H9 (cell line): ENCODE results near the gene GLI2. TPM values are rescaled to one million over a fixed set of nuclear protein-coding genes. Genes with fewer than 3 reads are reported as not detected.
A peak's percentile ranks its signal among the peaks of the same experiment; 100 is the strongest.

Experiments used
- DNase-seq: peaks from one replicate; pipeline ENCODE4 v3.0.0-alpha.2; 2017
- H2AFZ ChIP-seq: one replicate; pipeline ENCODE4 v1.6.1; 2013; ENCODE audit warnings: mild to moderate bottlenecking, low read length, control low read depth, moderate library complexity
- H2AK5ac ChIP-seq: 2 replicates; pipeline ENCODE4 v1.6.1; 2013; ENCODE audit warnings: low read length, control low read depth, mixed read lengths; ENCODE audit not compliant: insufficient read length
- H2BK120ac ChIP-seq: one replicate; pipeline ENCODE4 v1.6.1; 2013; ENCODE audit warnings: low read depth, mild to moderate bottlenecking, low read length, control low read depth, inconsistent platforms; ENCODE audit not compliant: poor library complexity, severe bottlenecking
- H2BK12ac ChIP-seq: 2 replicates; pipeline ENCODE4 v1.6.1; 2013; ENCODE audit warnings: low read length, control low read depth, mixed read lengths, low read depth; ENCODE audit not compliant: insufficient read length
- H2BK15ac ChIP-seq: 2 replicates; pipeline ENCODE4 v1.6.1; 2013; ENCODE audit warnings: low read depth, low read length, control low read depth
- H2BK20ac ChIP-seq: one replicate; pipeline ENCODE4 v1.6.1; 2013; ENCODE audit warnings: low read depth, mild to moderate bottlenecking, low read length, control low read depth, inconsistent platforms; ENCODE audit not compliant: poor library complexity, severe bottlenecking
- H2BK5ac ChIP-seq: 2 replicates; pipeline ENCODE4 v1.6.1; 2013; ENCODE audit warnings: low read length, control low read depth, mixed read lengths; ENCODE audit not compliant: insufficient read length
- H3K14ac ChIP-seq: 2 replicates; pipeline ENCODE4 v1.6.1; 2013; ENCODE audit warnings: low read length, control low read depth; ENCODE audit not compliant: insufficient read depth
- H3K18ac ChIP-seq: 2 replicates; pipeline ENCODE4 v1.6.1; 2013; ENCODE audit warnings: low read depth, mild to moderate bottlenecking, mixed read lengths, low read length, control low read depth; ENCODE audit not compliant: insufficient read length
- H3K23ac ChIP-seq: 2 replicates; pipeline ENCODE4 v1.6.1; 2013; ENCODE audit warnings: low read length, control low read depth, mixed read lengths, low read depth; ENCODE audit not compliant: insufficient read length
- H3K23me2 ChIP-seq: 2 replicates; pipeline ENCODE4 v1.6.1; 2013; ENCODE audit warnings: low read depth, mild to moderate bottlenecking, mixed read lengths, low read length, control low read depth; ENCODE audit not compliant: insufficient read length, poor library complexity, severe bottlenecking
- H3K27ac ChIP-seq: 2 replicates; pipeline ENCODE4 v1.5.1; 2013; ENCODE audit warnings: low read length, control low read depth, mixed read lengths, low read depth; ENCODE audit not compliant: insufficient read length
- H3K27me3 ChIP-seq: 2 replicates; pipeline ENCODE4 v1.6.1; 2013; ENCODE audit warnings: low read length, control low read depth, inconsistent platforms; ENCODE audit not compliant: insufficient read depth
- H3K4ac ChIP-seq: 2 replicates; pipeline ENCODE4 v1.6.1; 2013; ENCODE audit warnings: low read depth, mild to moderate bottlenecking, control low read depth, inconsistent platforms, low read length, moderate library complexity
- H3K4me1 ChIP-seq: 2 replicates; pipeline ENCODE4 v1.6.1; 2013; ENCODE audit warnings: low read length, control low read depth, inconsistent platforms; ENCODE audit not compliant: insufficient read depth
- H3K4me2 ChIP-seq: 2 replicates; pipeline ENCODE4 v1.6.1; 2013; ENCODE audit warnings: low read length, control low read depth, mixed read lengths; ENCODE audit not compliant: insufficient read length, insufficient read depth
- H3K56ac ChIP-seq: 2 replicates; pipeline ENCODE4 v1.6.1; 2013; ENCODE audit warnings: low read depth, mild to moderate bottlenecking, mixed read lengths, low read length, control low read depth; ENCODE audit not compliant: insufficient read length
- H3K79me1 ChIP-seq: 2 replicates; pipeline ENCODE4 v1.6.1; 2013; ENCODE audit warnings: low read depth, mild to moderate bottlenecking, moderate library complexity, low read length, control low read depth, inconsistent platforms; ENCODE audit not compliant: insufficient read depth, poor library complexity, severe bottlenecking
- H3K79me2 ChIP-seq: 2 replicates; pipeline ENCODE4 v1.6.1; 2013; ENCODE audit warnings: low read length, control low read depth, inconsistent platforms; ENCODE audit not compliant: insufficient read depth
- H3K9ac ChIP-seq: 2 replicates; pipeline ENCODE4 v1.6.1; 2013; ENCODE audit warnings: low read length, control low read depth, mixed read lengths; ENCODE audit not compliant: insufficient read length; ENCODE audit errors: extremely low read depth
- H3K9me3 ChIP-seq: one replicate; pipeline ENCODE4 v1.6.1; 2013; ENCODE audit warnings: low read depth, low read length, inconsistent platforms; ENCODE audit not compliant: control insufficient read depth
- H3T11ph ChIP-seq: one replicate; pipeline ENCODE4 v1.6.1; 2013; ENCODE audit warnings: mild to moderate bottlenecking, low read length, control low read depth, inconsistent platforms
- H4K20me1 ChIP-seq: one replicate; pipeline ENCODE4 v1.6.1; 2013; ENCODE audit not compliant: control insufficient read depth, insufficient read length, insufficient read depth
- H4K5ac ChIP-seq: 2 replicates; pipeline ENCODE4 v1.6.1; 2013; ENCODE audit warnings: low read depth, mild to moderate bottlenecking, mixed read lengths, low read length, control low read depth; ENCODE audit not compliant: insufficient read length
- H4K8ac ChIP-seq: replicated peaks from 2 replicates; pipeline ENCODE4 v1.6.1; 2013; ENCODE audit warnings: low read length, control low read depth, mixed read lengths, low read depth; ENCODE audit not compliant: insufficient read length
- H4K91ac ChIP-seq: 2 replicates; pipeline ENCODE4 v1.6.1; 2013; ENCODE audit warnings: low read depth, mild to moderate bottlenecking, moderate library complexity, mixed read lengths, low read length, control low read depth; ENCODE audit not compliant: insufficient read length
- H3K27ac Mint-ChIP-seq, 3 experiments: 2 replicates in 2 of 3; 3 replicates in 1 of 3; pipeline ENCODE4 v1.8.0; 2020 to 2021; ENCODE audit warnings: mixed read lengths in 3 of 3, mild to moderate bottlenecking in 1 of 3, moderate library complexity in 1 of 3
- H3K27me3 Mint-ChIP-seq: 2 replicates; pipeline ENCODE4 v1.8.0; 2021; ENCODE audit warnings: low read depth, mild to moderate bottlenecking, moderate library complexity, mixed read lengths
- H3K36me3 Mint-ChIP-seq, 3 experiments: 2 replicates in 2 of 3; 3 replicates in 1 of 3; pipeline ENCODE4 v1.8.0; 2020 to 2021; ENCODE audit warnings: low read depth in 3 of 3, mixed read lengths in 3 of 3; ENCODE audit not compliant: insufficient read depth in 1 of 3
- H3K4me1 Mint-ChIP-seq, 2 experiments: 2 replicates each; pipeline ENCODE4 v1.8.0; 2020; ENCODE audit warnings: mixed read lengths in 2 of 2
- H3K4me3 Mint-ChIP-seq, 2 experiments: 2 replicates in 1 of 2; 3 replicates in 1 of 2; pipeline ENCODE4 v1.8.0; 2020 to 2021; ENCODE audit warnings: mild to moderate bottlenecking in 2 of 2, mixed read lengths in 2 of 2, moderate library complexity in 1 of 2
- H3K9me3 Mint-ChIP-seq, 2 experiments: 2 replicates in 1 of 2; 3 replicates in 1 of 2; pipeline ENCODE4 v1.8.0; 2020; ENCODE audit warnings: mild to moderate bottlenecking in 2 of 2, mixed read lengths in 2 of 2, moderate library complexity in 1 of 2
- CTCF ChIP-seq: fragments of 200-600 bp; sonication (generic); conservative IDR thresholded peaks from 3 replicates; pipeline ENCODE4 v1.8.0; 2021; ENCODE audit warnings: antibody characterized with exemption, mild to moderate bottlenecking
- WGBS: extraction: QIAGEN DNeasy Blood & Tissue Kit; methylation state at CpG from one replicate; pipeline ENCODE4 v1.1.7; 2013; ENCODE audit warnings: missing lambda C conversion rate, low lambda C conversion rate, mixed read lengths; ENCODE audit not compliant: insufficient read length; ENCODE audit errors: extremely low coverage; 5-methylcytosine and 5-hydroxymethylcytosine counted together
- total RNA-seq: library from RNA; stranded (reverse); gene quantifications from 2 replicates; pipeline ENCODE4 v1.2.1, GENCODE V29; 2021

GLI2 gene
- total RNA-seq, 1 experiment from 2014 or later = 56.7 TPM

DNA sequence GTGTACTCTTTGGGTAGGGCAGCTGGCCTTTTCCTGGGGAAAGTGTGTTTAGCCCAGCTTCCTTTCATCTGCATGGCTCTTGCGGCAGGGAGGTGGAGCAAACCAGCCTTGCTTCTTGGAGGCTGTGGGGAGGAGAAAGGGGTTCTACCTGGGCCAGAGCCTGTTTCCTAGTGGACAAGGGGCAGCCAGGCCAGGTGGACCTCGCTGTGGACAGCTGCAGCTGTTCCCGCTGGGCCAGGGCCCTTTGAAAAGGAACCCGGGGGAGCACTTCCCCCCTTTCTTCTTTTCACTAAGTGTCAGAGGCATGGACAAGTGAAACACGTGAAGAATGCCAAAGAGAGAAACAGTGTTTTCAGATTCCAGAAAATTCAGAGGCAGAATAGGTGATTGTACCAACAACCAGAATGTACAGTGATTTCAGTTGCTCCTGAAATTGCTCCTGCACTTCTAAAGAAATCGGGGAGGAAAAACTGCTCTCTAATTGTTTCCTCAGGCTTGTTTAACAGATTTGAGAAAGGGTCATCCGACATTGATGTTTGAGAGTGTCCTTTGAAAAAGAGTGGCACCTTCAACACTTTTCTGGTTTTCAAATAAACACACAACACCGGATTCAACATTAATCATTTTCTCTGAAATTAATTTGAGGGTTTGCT, 3.9 kb downstream of the GLI2 start:
- Histone ChIP-seq H4K5ac (no peak overlapping the region), H2BK15ac (no peak overlapping the region), H3K4ac (no peak overlapping the region), H3K79me1 (peaks cover 8% of the 10 kb centered on the region), H3K9ac (no peak overlapping the region), H4K8ac (no peak overlapping the region), H4K91ac (no peak overlapping the region), H2BK12ac (no peak overlapping the region), H2BK20ac (no peak overlapping the region), H3K23ac (no peak overlapping the region), H2AK5ac (no peak overlapping the region), H3K56ac (no peak overlapping the region), H4K20me1 (no peaks in the 10 kb centered on the region), H3K23me2 (peaks cover 46% of the 10 kb centered on the region), H2BK5ac (no peak overlapping the region), H3K27me3 (no peaks in the 10 kb centered on the region), H3T11ph (no peak overlapping the region), H3K14ac (no peak overlapping the region), H2BK120ac (no peak overlapping the region), H3K4me2 (peak overlapping the region; percentile 85), H3K9me3 (no peaks in the 10 kb centered on the region), H3K79me2 (peaks cover 17% of the 10 kb centered on the region; the same call in 1 of the 2 replicates), H3K27ac (peak overlapping the region; percentile 11), H3K18ac (peak overlapping the region; percentile 54), H3K4me1 (peaks cover 18% of the 10 kb centered on the region), H2AFZ (no peak overlapping the region)
- DNase-seq = peak; percentile 59
- H3K27ac Mint-ChIP-seq = peak overlapping the region; percentile 87 to 99 (median 96)
- H3K9me3 Mint-ChIP-seq = no peaks in the 10 kb centered on the region
- H3K4me1 Mint-ChIP-seq = peaks cover 58 to 64% of the 10 kb centered on the region in 2 experiments
- peaks cover 3% of the 10 kb centered on the region for H3K27me3 Mint-ChIP-seq
- H3K4me3 Mint-ChIP-seq = peak overlapping the region; percentile 90 to 96
- H3K36me3 Mint-ChIP-seq = peaks cover 0 to 6% (median 2%) of the 10 kb centered on the region in 3 experiments; a peak in 2 of 7 replicates
- no peak for TF ChIP-seq CTCF
- WGBS = no CpG with 5 or more reads among the region's 8 CpGs
